PFSK-1 (cell line): ENCODE data around the gene ERMP1.

Experiments used
- POLR2AphosphoS5 ChIP-seq: IDR thresholded peaks from 2 replicates; pipeline ENCODE4 v1.6.1; 2012; ENCODE audit warnings: low read depth, mild to moderate bottlenecking, control low read depth, low read length, moderate library complexity
- SIN3A ChIP-seq: IDR thresholded peaks from 2 replicates; pipeline ENCODE4 v1.6.1; 2012; ENCODE audit warnings: mild to moderate bottlenecking, low read length, moderate library complexity, borderline replicate concordance; ENCODE audit not compliant: insufficient read depth
- TAF1 ChIP-seq: IDR thresholded peaks from 2 replicates; pipeline ENCODE4 v1.6.1; 2012; ENCODE audit warnings: low read length, control low read depth, borderline replicate concordance; ENCODE audit not compliant: insufficient read depth
- TF ChIP-seq, protein P1 (sequence below), 2 experiments: IDR thresholded peaks; 2 replicates each; pipeline versions ENCODE4 v1.6.1 to v1.8.0; 2011 to 2012; ENCODE audit warnings: low read depth in 2 of 2, low read length in 2 of 2, control low read depth in 1 of 2, inconsistent platforms in 1 of 2, mild to moderate bottlenecking in 1 of 2, moderate library complexity in 1 of 2; ENCODE audit not compliant: insufficient read depth in 1 of 2

DNA sequence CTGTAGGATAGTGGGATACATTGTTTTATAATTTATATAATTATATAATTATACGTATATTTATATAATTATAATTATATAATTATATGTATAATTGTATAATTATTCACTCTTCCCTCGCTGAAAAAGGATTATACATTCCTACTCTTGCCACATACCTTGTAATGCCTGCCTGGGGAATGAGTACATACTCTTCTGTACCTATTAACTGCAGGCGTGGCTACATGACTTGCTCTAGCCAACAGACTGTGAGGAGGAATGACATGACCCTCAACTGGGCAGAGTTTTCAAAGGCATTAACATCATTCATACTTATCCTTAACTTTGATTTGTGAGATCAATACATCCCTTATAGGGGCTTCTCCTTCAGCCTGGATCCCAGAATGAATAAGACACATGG is 19.1 kb downstream of the ERMP1 start:
- TF ChIP-seq, protein P1, sequence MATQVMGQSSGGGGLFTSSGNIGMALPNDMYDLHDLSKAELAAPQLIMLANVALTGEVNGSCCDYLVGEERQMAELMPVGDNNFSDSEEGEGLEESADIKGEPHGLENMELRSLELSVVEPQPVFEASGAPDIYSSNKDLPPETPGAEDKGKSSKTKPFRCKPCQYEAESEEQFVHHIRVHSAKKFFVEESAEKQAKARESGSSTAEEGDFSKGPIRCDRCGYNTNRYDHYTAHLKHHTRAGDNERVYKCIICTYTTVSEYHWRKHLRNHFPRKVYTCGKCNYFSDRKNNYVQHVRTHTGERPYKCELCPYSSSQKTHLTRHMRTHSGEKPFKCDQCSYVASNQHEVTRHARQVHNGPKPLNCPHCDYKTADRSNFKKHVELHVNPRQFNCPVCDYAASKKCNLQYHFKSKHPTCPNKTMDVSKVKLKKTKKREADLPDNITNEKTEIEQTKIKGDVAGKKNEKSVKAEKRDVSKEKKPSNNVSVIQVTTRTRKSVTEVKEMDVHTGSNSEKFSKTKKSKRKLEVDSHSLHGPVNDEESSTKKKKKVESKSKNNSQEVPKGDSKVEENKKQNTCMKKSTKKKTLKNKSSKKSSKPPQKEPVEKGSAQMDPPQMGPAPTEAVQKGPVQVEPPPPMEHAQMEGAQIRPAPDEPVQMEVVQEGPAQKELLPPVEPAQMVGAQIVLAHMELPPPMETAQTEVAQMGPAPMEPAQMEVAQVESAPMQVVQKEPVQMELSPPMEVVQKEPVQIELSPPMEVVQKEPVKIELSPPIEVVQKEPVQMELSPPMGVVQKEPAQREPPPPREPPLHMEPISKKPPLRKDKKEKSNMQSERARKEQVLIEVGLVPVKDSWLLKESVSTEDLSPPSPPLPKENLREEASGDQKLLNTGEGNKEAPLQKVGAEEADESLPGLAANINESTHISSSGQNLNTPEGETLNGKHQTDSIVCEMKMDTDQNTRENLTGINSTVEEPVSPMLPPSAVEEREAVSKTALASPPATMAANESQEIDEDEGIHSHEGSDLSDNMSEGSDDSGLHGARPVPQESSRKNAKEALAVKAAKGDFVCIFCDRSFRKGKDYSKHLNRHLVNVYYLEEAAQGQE (IDR thresholded peaks at IDR 0.05; ENCODE audit: insufficient read depth in 1 of 2, low read depth in 2 of 2, low read length in 2 of 2): no peak
- no peak for TF ChIP-seq SIN3A
- TF ChIP-seq TAF1: no peak
- TF ChIP-seq POLR2AphosphoS5: no peak
